Activated CD8-positive, alpha-beta T cell treated with anti-CD3 and anti-CD28 coated beads for 36 hours (primary cell): ENCODE measurements around the gene ARPC3. TPM values are rescaled to one million over a fixed set of nuclear protein-coding genes. Genes with fewer than 3 reads are reported as not detected.

Experiments used
- ATAC-seq: fragments of 200-7000 bp; cut with Tn5 transposase; one replicate; pipeline ENCODE4 v1.10.0; 2021; ENCODE audit warnings: mild to moderate bottlenecking, moderate library complexity
- CTCF ChIA-PET: fragments of 350-600 bp; sonication (Branson Sonifier 250); formaldehyde crosslinking; loops from one replicate; lab custom pipeline; 2021; ENCODE audit warnings: antibody characterized with exemption; lab: Charles Lee
- POLR2A ChIA-PET: fragments of 350-600 bp; sonication (Branson Sonifier 250); formaldehyde crosslinking; loops from one replicate; lab custom pipeline; 2021; ENCODE audit warnings: antibody characterized with exemption; lab: Charles Lee
- DNase-seq: peaks from one replicate; pipeline ENCODE4 v3.0.0-alpha.2; 2020
- H3K27ac Mint-ChIP-seq: one replicate; pipeline ENCODE4 v1.8.0; 2021; ENCODE audit warnings: mild to moderate bottlenecking, mixed read lengths
- H3K27me3 Mint-ChIP-seq: one replicate; pipeline ENCODE4 v1.8.0; 2021; ENCODE audit warnings: mixed read lengths
- H3K36me3 Mint-ChIP-seq: one replicate; pipeline ENCODE4 v1.8.0; 2021; ENCODE audit warnings: low read depth, mixed read lengths
- H3K4me1 Mint-ChIP-seq: one replicate; pipeline ENCODE4 v1.8.0; 2021; ENCODE audit warnings: low read depth, mixed read lengths
- H3K4me3 Mint-ChIP-seq: one replicate; pipeline ENCODE4 v1.8.0; 2021; ENCODE audit warnings: mild to moderate bottlenecking, moderate library complexity, mixed read lengths
- H3K9me3 Mint-ChIP-seq: one replicate; pipeline ENCODE4 v1.8.0; 2021; ENCODE audit warnings: mixed read lengths
- CTCF ChIP-seq: fragments of 200-600 bp; IDR thresholded peaks from one replicate; pipeline ENCODE4 v1.8.0; 2022; ENCODE audit warnings: antibody characterized with exemption, mild to moderate bottlenecking
- intact Hi-C: fragments of 100-400 bp; cut with micrococcal nuclease; formaldehyde crosslinking; loops from one replicate; pipeline ENCODE4 v1.10.0; 2022
- total RNA-seq, 2 experiments: library from RNA; stranded (reverse); gene quantifications; one replicate each; pipeline ENCODE4 v1.2.3, GENCODE V29; 2021

The ARPC3 gene
- 100 to 1,000 TPM; 229 to 240 TPM for total RNA-seq

DNA sequence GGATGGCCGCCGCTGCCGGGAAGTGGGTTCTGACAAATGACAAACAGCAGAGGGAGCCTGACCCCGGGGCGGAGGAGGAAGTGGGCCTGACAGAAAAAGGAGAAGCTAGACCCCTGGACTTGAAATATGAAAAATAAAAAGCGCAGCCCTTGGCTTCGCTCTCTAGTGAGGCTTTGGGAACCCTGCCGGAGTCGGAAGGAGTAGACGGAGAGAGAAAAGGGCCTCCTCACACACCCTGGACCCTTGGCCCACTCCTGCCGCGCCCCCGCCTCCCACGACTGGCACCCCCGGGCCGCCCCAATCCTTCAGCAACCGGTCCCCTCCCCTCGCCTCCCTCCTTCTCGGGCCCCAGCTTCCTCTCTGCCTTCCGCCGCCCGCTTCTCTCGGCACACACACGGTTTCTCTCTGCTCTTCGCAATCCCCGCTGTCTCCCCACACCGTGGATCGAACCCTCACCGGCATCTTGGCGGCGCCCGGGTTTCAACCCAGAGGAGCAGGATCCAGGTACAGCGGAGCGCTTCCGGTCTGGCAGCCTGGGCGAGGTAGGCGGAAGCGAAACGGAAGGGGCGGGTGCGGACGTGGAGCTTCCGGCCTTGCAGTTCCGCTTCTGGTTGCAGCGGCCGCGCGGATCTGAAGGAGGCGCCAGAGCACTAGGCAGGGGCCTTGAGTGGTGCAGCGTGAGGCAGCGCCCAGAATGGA lies at the start of gene ARPC3:
Gene ARPC3 (minus strand): TSS at position 539 of the 699 bp plus-strand sequence. CDS start 77 bp downstream, at position 462.
- Mint-ChIP-seq H3K4me3 (peak within 1 kb of the TSS; percentile 87), H3K4me1 (peaks cover 34% of the 10 kb centered on the region), H3K27ac (peak within 1 kb of the TSS; percentile 100), H3K9me3 (no peaks in the 10 kb centered on the region), H3K36me3 (peaks cover 48% of the 10 kb centered on the region), H3K27me3 (no peaks in the 10 kb centered on the region)
- CTCF ChIA-PET: interaction anchor here (0.7 to 10.3 kb wide), 35 partner anchors 9 to 371 kb away, joined by 3 to 71 read pairs (median 4); partner anchors contain the start of genes FAM216A, GPN3 and TCTN1
- DNase-seq (peak; percentile 98), ATAC-seq (peak; percentile 98)
- intact Hi-C loops: no loop called here
- peak; percentile 74 for TF ChIP-seq CTCF
- POLR2A ChIA-PET: interaction anchor here (0.6 to 4.4 kb wide), 19 partner anchors 9 to 312 kb away, joined by 3 to 49 read pairs (median 4); partner anchors contain the start of genes FAM216A, GPN3, TCTN1 and VPS29

DNA sequence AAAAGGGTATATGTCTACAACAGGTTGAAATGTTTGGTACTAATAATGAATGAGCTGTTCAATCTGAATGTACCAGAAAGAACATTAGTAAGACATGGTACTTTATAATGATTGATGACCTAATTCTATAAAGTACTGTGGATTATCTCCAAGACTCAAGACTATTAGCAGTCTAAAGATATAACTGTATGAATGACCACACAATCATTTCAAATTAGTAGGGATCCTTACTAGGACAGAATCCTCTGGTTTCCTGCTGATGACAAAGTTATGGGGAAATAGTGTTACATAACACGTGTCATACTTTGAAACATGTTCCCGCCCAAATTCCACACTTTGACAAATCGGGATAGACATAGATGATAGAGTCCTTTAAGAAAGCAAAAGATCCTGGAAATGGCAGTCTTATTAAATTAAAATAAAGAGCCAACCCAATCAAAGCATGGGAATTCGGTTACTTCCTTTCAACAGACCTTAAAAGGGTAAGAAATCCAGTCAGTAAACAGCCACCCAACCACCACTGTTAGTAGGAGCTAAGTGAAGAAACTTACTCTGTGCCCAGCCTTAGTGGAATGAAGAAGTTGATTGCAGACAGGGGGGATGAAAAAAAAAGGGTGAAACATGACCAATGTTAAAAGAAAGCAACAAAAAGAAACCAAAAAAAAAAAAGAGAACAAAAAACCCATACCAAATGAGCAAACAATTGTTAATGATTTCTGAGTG lies 49.0 kb upstream of the ARPC3 start:
- peak overlapping the region; percentile 73 for H3K27ac Mint-ChIP-seq
- H3K36me3 Mint-ChIP-seq: peaks cover 35% of the 10 kb centered on the region
- intact Hi-C loops: no loop called here
- peaks cover 5% of the 10 kb centered on the region for H3K9me3 Mint-ChIP-seq
- H3K27me3 Mint-ChIP-seq: no peaks in the 10 kb centered on the region
- peaks cover 35% of the 10 kb centered on the region for H3K4me1 Mint-ChIP-seq
- POLR2A ChIA-PET: interaction anchor here (2.4 to 5.5 kb wide), 2 partner anchors 9 to 30 kb away, joined by 6 to 40 read pairs; partner anchors contain the start of genes FAM216A and GPN3
- DNase-seq (no peak), ATAC-seq (no peak)
- no peak for TF ChIP-seq CTCF
- CTCF ChIA-PET: interaction anchor here (1.1 to 9.8 kb wide), 6 partner anchors 29 to 389 kb away, joined by 3 to 84 read pairs (median 6); partner anchors contain the start of genes ARPC3, FAM216A and GPN3
- H3K4me3 Mint-ChIP-seq: peak overlapping the region; percentile 32

GRCh38 chr12:110475426-110475825 lies 25.3 kb upstream of the ARPC3 start:
- intact Hi-C loops: no loop called here
- ATAC-seq: no peak
- POLR2A ChIA-PET: interaction anchor here (1.1 to 1.8 kb wide), 3 partner anchors 16 to 35 kb away, joined by 3 to 4 read pairs (median 3); no protein-coding TSS in a partner anchor

More at GRCh38 chr12:110475426-110475825, 25.3 kb upstream of the ARPC3 start:
- Mint-ChIP-seq H3K4me1 (peaks cover 19% of the 10 kb centered on the region), H3K27me3 (no peaks in the 10 kb centered on the region), H3K4me3 (no peak overlapping the region), H3K9me3 (no peaks in the 10 kb centered on the region), H3K36me3 (peaks cover 37% of the 10 kb centered on the region), H3K27ac (no peak overlapping the region)
- DNase-seq: no peak
- CTCF ChIA-PET: interaction anchor here (0.9 kb wide), 1 partner anchor 26 kb away, joined by 5 read pairs; the partner anchor contains the start of gene ARPC3
- no peak for TF ChIP-seq CTCF
